Astrocyte (in vitro differentiated cells and primary cell): ENCODE results near the gene OXNAD1. TPM values are rescaled to one million over a fixed set of nuclear protein-coding genes. Genes with fewer than 3 reads are reported as not detected.

Experiments used
- DNase-seq: peaks from one replicate; pipeline ENCODE4 v3.0.0-alpha.2; 2010; ENCODE audit warnings: low read depth
- FAIRE-seq: peaks from 2 replicates; lab custom pipeline; 2011; peaks lifted over from hg19 to GRCh38; lab: Jason Lieb, UNC
- H2AFZ ChIP-seq: 2 replicates; pipeline ENCODE4 v1.6.0; 2012; ENCODE audit warnings: low read depth, low read length, inconsistent platforms
- H3K27ac ChIP-seq: 2 replicates; pipeline ENCODE4 v1.5.1; 2011; ENCODE audit warnings: low read depth, low read length, inconsistent platforms
- H3K27me3 ChIP-seq: 2 replicates; pipeline ENCODE4 v1.6.0; 2011; ENCODE audit warnings: low read length, inconsistent platforms; ENCODE audit not compliant: insufficient read depth
- H3K36me3 ChIP-seq: 2 replicates; pipeline ENCODE4 v1.5.1; 2011; ENCODE audit warnings: low read length, inconsistent platforms; ENCODE audit not compliant: insufficient read depth
- H3K4me1 ChIP-seq: 2 replicates; pipeline ENCODE4 v1.5.1; 2011; ENCODE audit warnings: low read length, inconsistent platforms; ENCODE audit not compliant: insufficient read depth
- H3K4me2 ChIP-seq: 2 replicates; pipeline ENCODE4 v1.6.0; 2012; ENCODE audit warnings: low read length, inconsistent platforms
- H3K4me3 ChIP-seq: 2 replicates; pipeline ENCODE4 v1.5.1; 2011; ENCODE audit warnings: low read depth, mild to moderate bottlenecking, low read length, inconsistent platforms; ENCODE audit not compliant: insufficient read depth
- H3K79me2 ChIP-seq: 2 replicates; pipeline ENCODE4 v1.6.0; 2012; ENCODE audit warnings: mild to moderate bottlenecking, low read length, inconsistent platforms; ENCODE audit not compliant: insufficient read depth
- H3K9ac ChIP-seq: 2 replicates; pipeline ENCODE4 v1.6.0; 2012; ENCODE audit warnings: mild to moderate bottlenecking, low read length, inconsistent platforms
- H3K9me3 ChIP-seq: 2 replicates; pipeline ENCODE4 v1.5.1; 2012; ENCODE audit warnings: low read depth, mild to moderate bottlenecking, low read length, inconsistent platforms; ENCODE audit not compliant: insufficient read depth
- H4K20me1 ChIP-seq: 2 replicates; pipeline ENCODE4 v1.6.0; 2012; ENCODE audit warnings: low read length, inconsistent platforms; ENCODE audit not compliant: insufficient read depth
- H3K27ac Mint-ChIP-seq: one replicate; pipeline ENCODE4 v1.8.0; 2021; ENCODE audit warnings: mild to moderate bottlenecking, mixed read lengths; ENCODE audit not compliant: unreplicated experiment
- H3K27me3 Mint-ChIP-seq: one replicate; pipeline ENCODE4 v1.8.0; 2021; ENCODE audit warnings: low read depth, mixed read lengths; ENCODE audit not compliant: unreplicated experiment
- H3K36me3 Mint-ChIP-seq: one replicate; pipeline ENCODE4 v1.8.0; 2021; ENCODE audit warnings: low read depth, mixed read lengths; ENCODE audit not compliant: unreplicated experiment
- H3K4me1 Mint-ChIP-seq: one replicate; pipeline ENCODE4 v1.8.0; 2021; ENCODE audit warnings: low read depth, mixed read lengths; ENCODE audit not compliant: unreplicated experiment
- H3K4me3 Mint-ChIP-seq: one replicate; pipeline ENCODE4 v1.8.0; 2021; ENCODE audit warnings: mild to moderate bottlenecking, moderate library complexity, mixed read lengths; ENCODE audit not compliant: unreplicated experiment
- H3K9me3 Mint-ChIP-seq: one replicate; pipeline ENCODE4 v1.8.0; 2021; ENCODE audit warnings: mild to moderate bottlenecking, mixed read lengths; ENCODE audit not compliant: unreplicated experiment
- EZH2 ChIP-seq: IDR thresholded peaks from 2 replicates; pipeline ENCODE4 v1.6.1; 2012; ENCODE audit warnings: mild to moderate bottlenecking, low read length, inconsistent platforms; ENCODE audit not compliant: insufficient read depth
- total RNA-seq: library from RNA; stranded (reverse); gene quantifications from 2 replicates; pipeline ENCODE4 v1.2.1, GENCODE V29; 2021
- TF ChIP-seq, protein P1 (sequence below): IDR thresholded peaks from 2 replicates; pipeline ENCODE4 v1.5.1; 2011; ENCODE audit warnings: low read depth, mild to moderate bottlenecking, inconsistent platforms, low read length, moderate library complexity; ENCODE audit not compliant: insufficient read depth

Gene OXNAD1
- total RNA-seq, 1 donor from 2014 or later = 10.5 TPM

DNA sequence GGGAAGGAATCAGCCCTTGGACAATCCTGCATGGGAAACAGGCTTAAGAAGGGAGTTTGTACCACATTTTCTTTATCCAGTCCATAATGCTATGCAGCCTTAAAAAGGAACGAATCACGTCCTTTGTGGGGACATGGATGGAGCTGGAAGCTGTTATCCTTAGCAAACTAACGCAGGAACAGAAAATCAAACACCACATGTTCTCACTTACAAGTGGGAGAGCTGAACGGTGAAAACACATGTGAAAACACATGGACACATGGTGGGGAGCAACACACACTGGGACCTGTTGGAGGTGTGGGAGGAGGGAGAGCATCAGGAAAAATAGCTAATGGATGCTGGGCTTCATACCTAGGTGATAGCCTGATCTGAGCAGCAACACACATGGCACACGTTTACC is 70.3 kb downstream of the OXNAD1 start:
- Mint-ChIP-seq H3K27me3 (no peaks in the 10 kb centered on the region), H3K4me3 (no peak overlapping the region), H3K27ac (no peak overlapping the region), H3K9me3 (peaks cover 6% of the 10 kb centered on the region), H3K4me1 (peaks cover 35% of the 10 kb centered on the region), H3K36me3 (peaks cover 38% of the 10 kb centered on the region)
- no peak overlapping the region for H3K4me2 ChIP-seq
- TF ChIP-seq EZH2 = no peak
- TF ChIP-seq, protein P1, sequence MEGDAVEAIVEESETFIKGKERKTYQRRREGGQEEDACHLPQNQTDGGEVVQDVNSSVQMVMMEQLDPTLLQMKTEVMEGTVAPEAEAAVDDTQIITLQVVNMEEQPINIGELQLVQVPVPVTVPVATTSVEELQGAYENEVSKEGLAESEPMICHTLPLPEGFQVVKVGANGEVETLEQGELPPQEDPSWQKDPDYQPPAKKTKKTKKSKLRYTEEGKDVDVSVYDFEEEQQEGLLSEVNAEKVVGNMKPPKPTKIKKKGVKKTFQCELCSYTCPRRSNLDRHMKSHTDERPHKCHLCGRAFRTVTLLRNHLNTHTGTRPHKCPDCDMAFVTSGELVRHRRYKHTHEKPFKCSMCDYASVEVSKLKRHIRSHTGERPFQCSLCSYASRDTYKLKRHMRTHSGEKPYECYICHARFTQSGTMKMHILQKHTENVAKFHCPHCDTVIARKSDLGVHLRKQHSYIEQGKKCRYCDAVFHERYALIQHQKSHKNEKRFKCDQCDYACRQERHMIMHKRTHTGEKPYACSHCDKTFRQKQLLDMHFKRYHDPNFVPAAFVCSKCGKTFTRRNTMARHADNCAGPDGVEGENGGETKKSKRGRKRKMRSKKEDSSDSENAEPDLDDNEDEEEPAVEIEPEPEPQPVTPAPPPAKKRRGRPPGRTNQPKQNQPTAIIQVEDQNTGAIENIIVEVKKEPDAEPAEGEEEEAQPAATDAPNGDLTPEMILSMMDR = no peak
- peaks cover 7% of the 10 kb centered on the region for H3K4me1 ChIP-seq
- peaks cover 9% of the 10 kb centered on the region for H3K79me2 ChIP-seq
- no peak for DNase-seq
- H3K36me3 ChIP-seq = peaks cover 8% of the 10 kb centered on the region
- no peaks in the 10 kb centered on the region for H3K9me3 ChIP-seq
- FAIRE-seq = no peak
- H2AFZ ChIP-seq = no peak overlapping the region
- H3K27ac ChIP-seq = no peak overlapping the region
- no peak overlapping the region for H3K4me3 ChIP-seq
- no peak overlapping the region for H3K9ac ChIP-seq
- H4K20me1 ChIP-seq = peaks cover 27% of the 10 kb centered on the region
- no peaks in the 10 kb centered on the region for H3K27me3 ChIP-seq

DNA sequence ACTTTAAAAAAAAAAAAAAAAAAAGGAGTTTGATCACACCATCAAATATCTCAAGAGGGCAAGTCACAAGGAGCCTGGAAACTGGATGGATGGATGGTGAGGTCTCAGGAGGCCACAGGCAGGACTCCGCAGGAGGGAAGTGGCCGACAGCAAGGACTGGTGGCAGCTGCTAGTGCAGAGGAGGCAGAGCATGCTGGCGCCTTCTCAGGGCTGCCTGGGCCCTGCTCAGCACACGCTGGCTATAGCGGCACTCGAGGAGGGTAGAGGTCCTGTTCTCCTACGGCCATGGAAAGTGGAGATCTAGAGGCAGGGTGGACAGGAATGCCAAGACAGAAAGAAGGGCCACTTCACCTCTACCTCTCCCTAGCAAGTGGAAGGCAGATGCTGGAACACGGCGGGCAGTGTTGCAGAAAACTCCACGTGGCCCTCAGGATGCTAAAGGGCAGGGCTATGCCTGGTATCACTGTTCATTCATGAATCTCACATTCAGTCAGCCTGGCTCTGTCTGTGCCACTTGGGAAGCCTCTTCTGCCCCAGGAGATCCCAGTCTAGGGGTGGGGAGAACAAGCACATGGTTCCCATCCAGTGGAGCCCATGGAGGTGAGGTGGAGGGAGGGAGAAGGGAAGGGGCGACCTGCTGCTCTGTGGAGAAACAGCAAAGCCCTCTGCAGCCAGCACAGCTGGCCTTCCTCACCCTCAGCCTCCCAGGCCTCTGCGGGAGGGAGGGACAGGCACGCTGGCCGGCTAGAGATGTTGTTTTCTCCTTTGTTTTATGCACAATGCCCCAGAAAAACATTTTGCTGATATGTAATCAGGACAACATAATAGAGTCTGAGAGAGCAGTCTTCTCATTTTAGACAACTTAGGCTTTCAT is 71.0 kb downstream of the OXNAD1 start:
- H3K36me3 Mint-ChIP-seq = peaks cover 32% of the 10 kb centered on the region
- H3K9ac ChIP-seq = no peak overlapping the region
- H4K20me1 ChIP-seq = peaks cover 29% of the 10 kb centered on the region
- H3K4me1 ChIP-seq = peaks cover 7% of the 10 kb centered on the region
- H3K79me2 ChIP-seq = peaks cover 9% of the 10 kb centered on the region
- H3K9me3 ChIP-seq = no peaks in the 10 kb centered on the region
- H3K27ac ChIP-seq = no peak overlapping the region
- no peak for FAIRE-seq
- no peak overlapping the region for H3K4me3 Mint-ChIP-seq
- no peak overlapping the region for H3K4me2 ChIP-seq
- DNase-seq = no peak
- no peaks in the 10 kb centered on the region for H3K27me3 Mint-ChIP-seq
- no peak overlapping the region for H3K4me3 ChIP-seq
- no peak overlapping the region for H3K27ac Mint-ChIP-seq
- TF ChIP-seq EZH2 = no peak
- TF ChIP-seq, protein P1 = no peak
- H2AFZ ChIP-seq = no peak overlapping the region
- H3K9me3 Mint-ChIP-seq = peaks cover 6% of the 10 kb centered on the region
- H3K36me3 ChIP-seq = peaks cover 8% of the 10 kb centered on the region
- H3K27me3 ChIP-seq = no peaks in the 10 kb centered on the region
- H3K4me1 Mint-ChIP-seq = peaks cover 36% of the 10 kb centered on the region

GRCh38 chr3:16336825-16337224 is 71.8 kb downstream of the OXNAD1 start:
- Histone ChIP-seq H3K9me3 (no peaks in the 10 kb centered on the region), H3K4me2 (no peak overlapping the region), H4K20me1 (peaks cover 29% of the 10 kb centered on the region), H3K27ac (no peak overlapping the region), H3K79me2 (peaks cover 9% of the 10 kb centered on the region), H3K4me1 (peaks cover 7% of the 10 kb centered on the region), H3K9ac (no peak overlapping the region), H3K36me3 (peaks cover 8% of the 10 kb centered on the region), H2AFZ (no peak overlapping the region), H3K27me3 (no peaks in the 10 kb centered on the region), H3K4me3 (no peak overlapping the region)
- Mint-ChIP-seq H3K4me1 (peaks cover 36% of the 10 kb centered on the region), H3K4me3 (no peak overlapping the region), H3K9me3 (peaks cover 2% of the 10 kb centered on the region), H3K27ac (no peak overlapping the region), H3K27me3 (no peaks in the 10 kb centered on the region), H3K36me3 (peaks cover 25% of the 10 kb centered on the region)
- DNase-seq (no peak), FAIRE-seq (no peak)
- TF ChIP-seq, protein P1 = no peak
- no peak for TF ChIP-seq EZH2
